ENCODE data around the gene MMP20.

The MMP20 gene

GRCh38 chr11:102553835-102554282 is 71.3 kb downstream of the MMP20 start:
- no peak for DNase-seq (ENCODE audit: low spot score)

- no peak for DNase-seq (ENCODE audit: low spot score)
Observed at GRCh38 chr11:102552447-102553194, 72.5 kb downstream of the MMP20 start.

GRCh38 chr11:102552020-102552419 is 73.1 kb downstream of the MMP20 start:
- DNase-seq (ENCODE audit: low spot score), result no peak

GRCh38 chr11:102551169-102551781 is 73.9 kb downstream of the MMP20 start:
- DNase-seq (ENCODE audit: low spot score), result no peak

- no peak for DNase-seq (ENCODE audit: low spot score)
Observed at GRCh38 chr11:102546923-102547471, 78.1 kb downstream of the MMP20 start.

- no peak for DNase-seq (ENCODE audit: low spot score)
Observed at GRCh38 chr11:102546427-102546826, 78.7 kb downstream of the MMP20 start.

- DNase-seq (ENCODE audit: low spot score), result no peak
Observed at GRCh38 chr11:102545701-102546100, 79.4 kb downstream of the MMP20 start.

- DNase-seq (ENCODE audit: low spot score), result no peak
Observed at GRCh38 chr11:102544594-102544993, 80.5 kb downstream of the MMP20 start.

GRCh38 chr11:102539567-102539966 is 85.6 kb downstream of the MMP20 start:
- DNase-seq (ENCODE audit: low spot score), result no peak

- no peak for DNase-seq (ENCODE audit: low spot score)
Observed at GRCh38 chr11:102538932-102539331, 86.2 kb downstream of the MMP20 start.

- DNase-seq (ENCODE audit: low spot score), result no peak
Observed at GRCh38 chr11:102534261-102534872, 90.8 kb downstream of the MMP20 start.

- DNase-seq (ENCODE audit: low spot score), result no peak
Observed at GRCh38 chr11:102530558-102530957, 94.6 kb downstream of the MMP20 start, which contains the start of gene MMP7. MMP7 (minus strand) TSS chr11:102530747; CDS start chr11:102530700, 47 bp downstream.

- DNase-seq (ENCODE audit: low spot score), result no peak
Observed at GRCh38 chr11:102528618-102529017, 96.5 kb downstream of the MMP20 start.

- no peak for DNase-seq (ENCODE audit: low spot score)
Observed at GRCh38 chr11:102527684-102528083, 97.4 kb downstream of the MMP20 start.

GRCh38 chr11:102527041-102527440 is 98.1 kb downstream of the MMP20 start:
- no peak for DNase-seq (ENCODE audit: low spot score)

Data from CD4-positive, alpha-beta T cell treated with Interleukin-15 for 4 hours (primary cell).